GM23338 (cell line): ENCODE results near the gene PSMB5. TPM values are rescaled to one million over a fixed set of nuclear protein-coding genes. Genes with fewer than 3 reads are reported as not detected.

Experiments used
- ATAC-seq: fragments of 200-7000 bp; cut with Tn5 transposase; 3 replicates; pipeline ENCODE4 v1.9.1; 2020
- DNase-seq: peaks from one replicate; pipeline ENCODE4 v3.0.0-alpha.2; 2015; ENCODE audit warnings: low spot score
- H2AFZ ChIP-seq: fragments of 200-600 bp; sonication (generic); 2 replicates; pipeline ENCODE4 v1.8.0; 2016; ENCODE audit warnings: antibody characterized with exemption, mild to moderate bottlenecking, moderate library complexity
- H3F3A ChIP-seq: fragments of 200-600 bp; sonication (generic); replicated peaks from 2 replicates; pipeline ENCODE4 v1.8.0; 2017; ENCODE audit warnings: antibody characterized with exemption, mixed run types, low read depth
- H3K27ac ChIP-seq: fragments of 200-600 bp; sonication (generic); 2 replicates; pipeline ENCODE4 v1.6.1; 2016; ENCODE audit warnings: low read depth
- H3K27me3 ChIP-seq: fragments of 200-600 bp; sonication (generic); 2 replicates; pipeline ENCODE4 v1.8.0; 2016; ENCODE audit warnings: mild to moderate bottlenecking, mixed run types, moderate library complexity; ENCODE audit not compliant: insufficient read depth
- H3K36me3 ChIP-seq: fragments of 200-600 bp; sonication (generic); 2 replicates; pipeline ENCODE4 v1.8.0; 2016; ENCODE audit warnings: mild to moderate bottlenecking; ENCODE audit not compliant: insufficient read depth
- H3K4me1 ChIP-seq: fragments of 200-600 bp; sonication (generic); 2 replicates; pipeline ENCODE4 v1.8.0; 2016; ENCODE audit warnings: mild to moderate bottlenecking, moderate library complexity; ENCODE audit not compliant: insufficient read depth
- H3K4me2 ChIP-seq: fragments of 200-600 bp; sonication (generic); 2 replicates; pipeline ENCODE4 v1.7.1; 2017; ENCODE audit warnings: mixed run types
- H3K4me3 ChIP-seq: fragments of 200-600 bp; sonication (generic); 2 replicates; pipeline ENCODE4 v1.6.1; 2016; ENCODE audit warnings: mixed run types
- H3K79me2 ChIP-seq: fragments of 200-600 bp; sonication (generic); replicated peaks from 2 replicates; pipeline ENCODE4 v1.8.0; 2017; ENCODE audit warnings: mild to moderate bottlenecking; ENCODE audit not compliant: insufficient read depth
- H3K9me2 ChIP-seq: fragments of 200-600 bp; sonication (generic); 2 replicates; pipeline ENCODE4 v1.8.0; 2017; ENCODE audit not compliant: insufficient read depth
- H4K20me1 ChIP-seq: fragments of 200-600 bp; sonication (generic); replicated peaks from 2 replicates; pipeline ENCODE4 v1.8.0; 2017; ENCODE audit warnings: mild to moderate bottlenecking; ENCODE audit not compliant: insufficient read depth
- H3K27ac Mint-ChIP-seq: 2 replicates; pipeline ENCODE4 v1.8.0; 2020; ENCODE audit warnings: inconsistent platforms, mild to moderate bottlenecking, moderate library complexity, mixed read lengths
- H3K27me3 Mint-ChIP-seq: 3 replicates; pipeline ENCODE4 v1.8.0; 2022; ENCODE audit warnings: low read depth, mild to moderate bottlenecking, moderate library complexity, mixed read lengths, inconsistent platforms; ENCODE audit not compliant: insufficient read depth, poor library complexity
- H3K36me3 Mint-ChIP-seq: 3 replicates; pipeline ENCODE4 v1.8.0; 2021; ENCODE audit warnings: low read depth, mild to moderate bottlenecking, inconsistent platforms, moderate library complexity, mixed read lengths
- H3K4me1 Mint-ChIP-seq: 3 replicates; pipeline ENCODE4 v1.8.0; 2020; ENCODE audit warnings: mild to moderate bottlenecking, inconsistent platforms, mixed read lengths
- H3K4me3 Mint-ChIP-seq: 3 replicates; pipeline ENCODE4 v1.8.0; 2021; ENCODE audit warnings: moderate library complexity, mild to moderate bottlenecking, inconsistent platforms, mixed read lengths
- H3K9me3 Mint-ChIP-seq: 3 replicates; pipeline ENCODE4 v1.8.0; 2020; ENCODE audit warnings: moderate library complexity, mild to moderate bottlenecking, inconsistent platforms, mixed read lengths
- CREB1 ChIP-seq: fragments of 250-450 bp; sonication (Bioruptor Pico); IDR thresholded peaks from 2 replicates; pipeline ENCODE4 v1.5.0; 2020; ENCODE audit warnings: low read depth, mild to moderate bottlenecking, moderate library complexity
- EZH2 ChIP-seq: fragments of 200-600 bp; sonication (generic); IDR thresholded peaks from one replicate; pipeline ENCODE4 v1.8.0; 2017; ENCODE audit warnings: antibody characterized with exemption, mild to moderate bottlenecking, low read depth; ENCODE audit not compliant: unreplicated experiment
- EZH2phosphoT487 ChIP-seq: fragments of 200-600 bp; sonication (generic); IDR thresholded peaks from one replicate; pipeline ENCODE4 v1.8.1; 2018; ENCODE audit warnings: antibody characterized with exemption; ENCODE audit not compliant: unreplicated experiment
- JUNB ChIP-seq: IDR thresholded peaks from one replicate; pipeline ENCODE4 v1.6.1; 2016; ENCODE audit warnings: antibody characterized with exemption; ENCODE audit not compliant: unreplicated experiment
- NANOG ChIP-seq: IDR thresholded peaks from 2 replicates; pipeline ENCODE4 v1.6.1; 2016; ENCODE audit warnings: antibody characterized with exemption, borderline replicate concordance
- POLR2AphosphoS5 ChIP-seq: IDR thresholded peaks from 2 replicates; pipeline ENCODE4 v1.6.1; 2016; ENCODE audit warnings: antibody characterized with exemption, low read depth
- STAT1 ChIP-seq: IDR thresholded peaks from one replicate; pipeline ENCODE4 v1.6.1; 2016; ENCODE audit warnings: antibody characterized with exemption; ENCODE audit not compliant: unreplicated experiment
- ZNF114 ChIP-seq: fragments of 250-450 bp; sonication (Bioruptor Pico); IDR thresholded peaks from 2 replicates; pipeline ENCODE4 v1.5.0; 2020; ENCODE audit warnings: mild to moderate bottlenecking, moderate library complexity
- ZNF331 ChIP-seq: fragments of 250-450 bp; sonication (Bioruptor Pico); IDR thresholded peaks from 2 replicates; pipeline ENCODE4 v1.5.0; 2020; ENCODE audit warnings: low read depth, mild to moderate bottlenecking, moderate library complexity
- polyA plus RNA-seq: library from polyadenylated mRNA; unstranded; fragments of >200 nt; fragmentation: Nextera tagmentation; extraction: Ambion mirVana; gene quantifications from 2 replicates; pipeline ENCODE4 v1.2.1, GENCODE V29; 2016
- total RNA-seq: library from RNA; depleted of rRNA; stranded (reverse); fragments of >200 nt; shearing (Covaris generic); gene quantifications from 2 replicates; pipeline ENCODE4 v1.2.3, GENCODE V29; 2014
- TF ChIP-seq, protein P1 (sequence below): fragments of 250-450 bp; sonication (Bioruptor Pico); IDR thresholded peaks from 2 replicates; pipeline ENCODE4 v1.5.0; 2020; ENCODE audit warnings: mild to moderate bottlenecking, moderate library complexity
- TF ChIP-seq, protein P2 (sequence below): IDR thresholded peaks from 2 replicates; pipeline ENCODE4 v1.6.1; 2016; ENCODE audit warnings: antibody characterized with exemption
- TF ChIP-seq, protein P3 (sequence below): IDR thresholded peaks from one replicate; pipeline ENCODE4 v1.6.1; 2018; ENCODE audit warnings: antibody characterized with exemption; ENCODE audit not compliant: unreplicated experiment
- TF ChIP-seq, protein P4 (sequence below), 2 experiments: fragments of 200-600 bp in 1 of 2; sonication (generic) in 1 of 2; conservative IDR thresholded peaks; 2 replicates each; pipeline versions ENCODE4 v1.5.1 to v1.6.1; 2016 to 2017; ENCODE audit warnings: antibody characterized with exemption in 2 of 2, low read depth in 2 of 2, mild to moderate bottlenecking in 2 of 2, moderate library complexity in 1 of 2

PSMB5 gene
- total and polyA plus RNA-seq, 2 experiments from 2014 or later = 265 to 341 TPM

DNA sequence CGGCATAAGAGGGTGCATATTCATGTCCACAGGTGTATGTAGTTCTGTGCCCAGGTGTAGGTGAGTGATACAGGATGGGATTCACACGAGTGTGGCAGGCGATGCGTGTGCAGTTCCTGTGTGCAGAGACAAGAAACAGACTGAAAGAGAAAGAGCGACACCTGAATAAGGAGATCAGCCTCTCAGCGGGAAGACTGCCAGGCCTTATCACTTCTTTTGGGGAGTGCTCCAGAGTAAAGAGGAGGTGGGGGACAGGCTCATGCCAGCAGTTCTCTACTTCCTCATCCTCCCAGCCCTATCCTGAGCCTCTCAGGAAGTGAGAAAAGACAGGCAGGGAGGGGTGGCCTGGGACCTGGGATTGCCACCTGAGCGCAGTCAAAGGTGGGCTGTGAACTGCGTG, 10.1 kb upstream of the PSMB5 start:
- no peak for TF ChIP-seq JUNB
- no peak for TF ChIP-seq CREB1 (CRISPR knock-in tag)
- no peak for TF ChIP-seq NANOG
- no peak for TF ChIP-seq EZH2phosphoT487
- TF ChIP-seq, protein P1, sequence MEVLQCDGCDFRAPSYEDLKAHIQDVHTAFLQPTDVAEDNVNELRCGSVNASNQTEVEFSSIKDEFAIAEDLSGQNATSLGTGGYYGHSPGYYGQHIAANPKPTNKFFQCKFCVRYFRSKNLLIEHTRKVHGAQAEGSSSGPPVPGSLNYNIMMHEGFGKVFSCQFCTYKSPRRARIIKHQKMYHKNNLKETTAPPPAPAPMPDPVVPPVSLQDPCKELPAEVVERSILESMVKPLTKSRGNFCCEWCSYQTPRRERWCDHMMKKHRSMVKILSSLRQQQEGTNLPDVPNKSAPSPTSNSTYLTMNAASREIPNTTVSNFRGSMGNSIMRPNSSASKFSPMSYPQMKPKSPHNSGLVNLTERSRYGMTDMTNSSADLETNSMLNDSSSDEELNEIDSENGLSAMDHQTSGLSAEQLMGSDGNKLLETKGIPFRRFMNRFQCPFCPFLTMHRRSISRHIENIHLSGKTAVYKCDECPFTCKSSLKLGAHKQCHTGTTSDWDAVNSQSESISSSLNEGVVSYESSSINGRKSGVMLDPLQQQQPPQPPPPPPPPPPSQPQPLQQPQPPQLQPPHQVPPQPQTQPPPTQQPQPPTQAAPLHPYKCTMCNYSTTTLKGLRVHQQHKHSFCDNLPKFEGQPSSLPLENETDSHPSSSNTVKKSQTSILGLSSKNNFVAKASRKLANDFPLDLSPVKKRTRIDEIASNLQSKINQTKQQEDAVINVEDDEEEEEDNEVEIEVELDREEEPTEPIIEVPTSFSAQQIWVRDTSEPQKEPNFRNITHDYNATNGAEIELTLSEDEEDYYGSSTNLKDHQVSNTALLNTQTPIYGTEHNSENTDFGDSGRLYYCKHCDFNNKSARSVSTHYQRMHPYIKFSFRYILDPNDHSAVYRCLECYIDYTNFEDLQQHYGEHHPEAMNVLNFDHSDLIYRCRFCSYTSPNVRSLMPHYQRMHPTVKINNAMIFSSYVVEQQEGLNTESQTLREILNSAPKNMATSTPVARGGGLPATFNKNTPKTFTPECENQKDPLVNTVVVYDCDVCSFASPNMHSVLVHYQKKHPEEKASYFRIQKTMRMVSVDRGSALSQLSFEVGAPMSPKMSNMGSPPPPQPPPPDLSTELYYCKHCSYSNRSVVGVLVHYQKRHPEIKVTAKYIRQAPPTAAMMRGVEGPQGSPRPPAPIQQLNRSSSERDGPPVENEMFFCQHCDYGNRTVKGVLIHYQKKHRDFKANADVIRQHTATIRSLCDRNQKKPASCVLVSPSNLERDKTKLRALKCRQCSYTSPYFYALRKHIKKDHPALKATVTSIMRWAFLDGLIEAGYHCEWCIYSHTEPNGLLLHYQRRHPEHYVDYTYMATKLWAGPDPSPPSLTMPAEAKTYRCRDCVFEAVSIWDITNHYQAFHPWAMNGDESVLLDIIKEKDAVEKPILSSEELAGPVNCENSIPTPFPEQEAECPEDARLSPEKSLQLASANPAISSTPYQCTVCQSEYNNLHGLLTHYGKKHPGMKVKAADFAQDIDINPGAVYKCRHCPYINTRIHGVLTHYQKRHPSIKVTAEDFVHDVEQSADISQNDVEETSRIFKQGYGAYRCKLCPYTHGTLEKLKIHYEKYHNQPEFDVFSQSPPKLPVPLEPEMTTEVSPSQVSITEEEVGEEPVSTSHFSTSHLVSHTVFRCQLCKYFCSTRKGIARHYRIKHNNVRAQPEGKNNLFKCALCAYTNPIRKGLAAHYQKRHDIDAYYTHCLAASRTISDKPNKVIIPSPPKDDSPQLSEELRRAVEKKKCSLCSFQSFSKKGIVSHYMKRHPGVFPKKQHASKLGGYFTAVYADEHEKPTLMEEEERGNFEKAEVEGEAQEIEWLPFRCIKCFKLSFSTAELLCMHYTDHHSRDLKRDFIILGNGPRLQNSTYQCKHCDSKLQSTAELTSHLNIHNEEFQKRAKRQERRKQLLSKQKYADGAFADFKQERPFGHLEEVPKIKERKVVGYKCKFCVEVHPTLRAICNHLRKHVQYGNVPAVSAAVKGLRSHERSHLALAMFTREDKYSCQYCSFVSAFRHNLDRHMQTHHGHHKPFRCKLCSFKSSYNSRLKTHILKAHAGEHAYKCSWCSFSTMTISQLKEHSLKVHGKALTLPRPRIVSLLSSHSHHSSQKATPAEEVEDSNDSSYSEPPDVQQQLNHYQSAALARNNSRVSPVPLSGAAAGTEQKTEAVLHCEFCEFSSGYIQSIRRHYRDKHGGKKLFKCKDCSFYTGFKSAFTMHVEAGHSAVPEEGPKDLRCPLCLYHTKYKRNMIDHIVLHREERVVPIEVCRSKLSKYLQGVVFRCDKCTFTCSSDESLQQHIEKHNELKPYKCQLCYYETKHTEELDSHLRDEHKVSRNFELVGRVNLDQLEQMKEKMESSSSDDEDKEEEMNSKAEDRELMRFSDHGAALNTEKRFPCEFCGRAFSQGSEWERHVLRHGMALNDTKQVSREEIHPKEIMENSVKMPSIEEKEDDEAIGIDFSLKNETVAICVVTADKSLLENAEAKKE (CRISPR knock-in tag) = no peak
- TF ChIP-seq, protein P2, sequence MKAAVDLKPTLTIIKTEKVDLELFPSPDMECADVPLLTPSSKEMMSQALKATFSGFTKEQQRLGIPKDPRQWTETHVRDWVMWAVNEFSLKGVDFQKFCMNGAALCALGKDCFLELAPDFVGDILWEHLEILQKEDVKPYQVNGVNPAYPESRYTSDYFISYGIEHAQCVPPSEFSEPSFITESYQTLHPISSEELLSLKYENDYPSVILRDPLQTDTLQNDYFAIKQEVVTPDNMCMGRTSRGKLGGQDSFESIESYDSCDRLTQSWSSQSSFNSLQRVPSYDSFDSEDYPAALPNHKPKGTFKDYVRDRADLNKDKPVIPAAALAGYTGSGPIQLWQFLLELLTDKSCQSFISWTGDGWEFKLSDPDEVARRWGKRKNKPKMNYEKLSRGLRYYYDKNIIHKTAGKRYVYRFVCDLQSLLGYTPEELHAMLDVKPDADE = no peak
- no peak for TF ChIP-seq POLR2AphosphoS5
- TF ChIP-seq STAT1 = no peak
- TF ChIP-seq ZNF331 (CRISPR knock-in tag) = no peak
- TF ChIP-seq ZNF114 (CRISPR knock-in tag) = no peak
- TF ChIP-seq EZH2 = no peak
- TF ChIP-seq, protein P3, sequence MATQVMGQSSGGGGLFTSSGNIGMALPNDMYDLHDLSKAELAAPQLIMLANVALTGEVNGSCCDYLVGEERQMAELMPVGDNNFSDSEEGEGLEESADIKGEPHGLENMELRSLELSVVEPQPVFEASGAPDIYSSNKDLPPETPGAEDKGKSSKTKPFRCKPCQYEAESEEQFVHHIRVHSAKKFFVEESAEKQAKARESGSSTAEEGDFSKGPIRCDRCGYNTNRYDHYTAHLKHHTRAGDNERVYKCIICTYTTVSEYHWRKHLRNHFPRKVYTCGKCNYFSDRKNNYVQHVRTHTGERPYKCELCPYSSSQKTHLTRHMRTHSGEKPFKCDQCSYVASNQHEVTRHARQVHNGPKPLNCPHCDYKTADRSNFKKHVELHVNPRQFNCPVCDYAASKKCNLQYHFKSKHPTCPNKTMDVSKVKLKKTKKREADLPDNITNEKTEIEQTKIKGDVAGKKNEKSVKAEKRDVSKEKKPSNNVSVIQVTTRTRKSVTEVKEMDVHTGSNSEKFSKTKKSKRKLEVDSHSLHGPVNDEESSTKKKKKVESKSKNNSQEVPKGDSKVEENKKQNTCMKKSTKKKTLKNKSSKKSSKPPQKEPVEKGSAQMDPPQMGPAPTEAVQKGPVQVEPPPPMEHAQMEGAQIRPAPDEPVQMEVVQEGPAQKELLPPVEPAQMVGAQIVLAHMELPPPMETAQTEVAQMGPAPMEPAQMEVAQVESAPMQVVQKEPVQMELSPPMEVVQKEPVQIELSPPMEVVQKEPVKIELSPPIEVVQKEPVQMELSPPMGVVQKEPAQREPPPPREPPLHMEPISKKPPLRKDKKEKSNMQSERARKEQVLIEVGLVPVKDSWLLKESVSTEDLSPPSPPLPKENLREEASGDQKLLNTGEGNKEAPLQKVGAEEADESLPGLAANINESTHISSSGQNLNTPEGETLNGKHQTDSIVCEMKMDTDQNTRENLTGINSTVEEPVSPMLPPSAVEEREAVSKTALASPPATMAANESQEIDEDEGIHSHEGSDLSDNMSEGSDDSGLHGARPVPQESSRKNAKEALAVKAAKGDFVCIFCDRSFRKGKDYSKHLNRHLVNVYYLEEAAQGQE = no peak
- TF ChIP-seq, protein P4, sequence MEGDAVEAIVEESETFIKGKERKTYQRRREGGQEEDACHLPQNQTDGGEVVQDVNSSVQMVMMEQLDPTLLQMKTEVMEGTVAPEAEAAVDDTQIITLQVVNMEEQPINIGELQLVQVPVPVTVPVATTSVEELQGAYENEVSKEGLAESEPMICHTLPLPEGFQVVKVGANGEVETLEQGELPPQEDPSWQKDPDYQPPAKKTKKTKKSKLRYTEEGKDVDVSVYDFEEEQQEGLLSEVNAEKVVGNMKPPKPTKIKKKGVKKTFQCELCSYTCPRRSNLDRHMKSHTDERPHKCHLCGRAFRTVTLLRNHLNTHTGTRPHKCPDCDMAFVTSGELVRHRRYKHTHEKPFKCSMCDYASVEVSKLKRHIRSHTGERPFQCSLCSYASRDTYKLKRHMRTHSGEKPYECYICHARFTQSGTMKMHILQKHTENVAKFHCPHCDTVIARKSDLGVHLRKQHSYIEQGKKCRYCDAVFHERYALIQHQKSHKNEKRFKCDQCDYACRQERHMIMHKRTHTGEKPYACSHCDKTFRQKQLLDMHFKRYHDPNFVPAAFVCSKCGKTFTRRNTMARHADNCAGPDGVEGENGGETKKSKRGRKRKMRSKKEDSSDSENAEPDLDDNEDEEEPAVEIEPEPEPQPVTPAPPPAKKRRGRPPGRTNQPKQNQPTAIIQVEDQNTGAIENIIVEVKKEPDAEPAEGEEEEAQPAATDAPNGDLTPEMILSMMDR (conservative IDR thresholded peaks at IDR 0.05; ENCODE audit: low read depth in 2 of 2) = no peak

More for the DNA sequence above, 10.1 kb upstream of the PSMB5 start:
- Mint-ChIP-seq H3K36me3 (peaks cover 15% of the 10 kb centered on the region), H3K9me3 (no peaks in the 10 kb centered on the region; the same call in 2 of the 3 replicates), H3K27me3 (peaks cover 17% of the 10 kb centered on the region), H3K4me1 (peaks cover 20% of the 10 kb centered on the region), H3K27ac (0 out of 2 replicates have a peak overlapping the region, but pooled peaks have one; percentile 44), H3K4me3 (no peak overlapping the region)
- ATAC-seq (no peak), DNase-seq (no peak)
- no peaks in the 10 kb centered on the region for H3F3A ChIP-seq
- H3K4me3 ChIP-seq = no peak overlapping the region
- no peak overlapping the region for H3K27ac ChIP-seq
- no peaks in the 10 kb centered on the region for H3K4me1 ChIP-seq
- H4K20me1 ChIP-seq = no peaks in the 10 kb centered on the region
- H3K9me2 ChIP-seq = no peaks in the 10 kb centered on the region
- no peak overlapping the region for H2AFZ ChIP-seq
- H3K27me3 ChIP-seq = no peaks in the 10 kb centered on the region
- H3K79me2 ChIP-seq = no peaks in the 10 kb centered on the region
- no peak overlapping the region for H3K4me2 ChIP-seq
- H3K36me3 ChIP-seq = no peaks in the 10 kb centered on the region
